GM10248 (cell line): ENCODE data around the gene AUTS2.

ENCODE experiments used
- CTCF ChIA-PET: fragments of 300-600 bp; sonication (Branson Sonifier 250); formaldehyde crosslinking; extraction: SDS; loops from one replicate; lab custom pipeline; 2021; ENCODE audit warnings: antibody characterized with exemption; lab: Yijun Ruan, JAX
- POLR2A ChIA-PET: fragments of 350-650 bp; sonication (Branson Sonifier 250); formaldehyde crosslinking; extraction: SDS; loops from one replicate; lab custom pipeline; 2020; ENCODE audit warnings: antibody characterized with exemption; lab: Yijun Ruan, JAX
- DNase-seq: peaks from one replicate; pipeline ENCODE4 v3.0.0; 2012; ENCODE audit errors: extremely low spot score
- CTCF ChIP-seq: IDR thresholded peaks from 2 replicates; pipeline ENCODE4 v1.5.1; 2012; ENCODE audit warnings: mild to moderate bottlenecking, low read depth; ENCODE audit errors: extremely low read depth, missing control alignments, control extremely low read depth

The AUTS2 gene

GRCh38 chr7:70135656-70136055, 537.4 kb downstream of the AUTS2 start:
- no peak for DNase-seq
- ChIA-PET POLR2A (no interaction called here), CTCF (no interaction called here)
- no peak for TF ChIP-seq CTCF

GRCh38 chr7:70137126-70137525, 538.9 kb downstream of the AUTS2 start:
- no peak for TF ChIP-seq CTCF
- POLR2A ChIA-PET: no interaction called here
- DNase-seq: no peak
- CTCF ChIA-PET: interaction anchor here (1.0 to 1.6 kb wide), 4 partner anchors 10 to 562 kb away, joined by 3 to 6 read pairs (median 3); no protein-coding TSS in a partner anchor

GRCh38 chr7:70142247-70142932, 544.1 kb downstream of the AUTS2 start:
- no peak for TF ChIP-seq CTCF
- ChIA-PET CTCF (interaction anchor here (2.2 kb wide), 1 partner anchor 19 kb away, joined by 6 read pairs; no protein-coding TSS in a partner anchor), POLR2A (no interaction called here)
- no peak for DNase-seq

- no peak for TF ChIP-seq CTCF
- ChIA-PET CTCF (interaction anchor here (0.9 to 2.2 kb wide), 3 partner anchors 18 to 259 kb away, joined by 3 to 6 read pairs (median 3); no protein-coding TSS in a partner anchor), POLR2A (no interaction called here)
- DNase-seq: no peak
Measured at GRCh38 chr7:70143075-70144044, 545.1 kb downstream of the AUTS2 start.

GRCh38 chr7:70148997-70149396, 550.7 kb downstream of the AUTS2 start:
- ChIA-PET CTCF (interaction anchor here (1.3 kb wide), 1 partner anchor 12 kb away, joined by 7 read pairs; no protein-coding TSS in a partner anchor), POLR2A (no interaction called here)
- TF ChIP-seq CTCF: no peak
- DNase-seq: no peak

- ChIA-PET POLR2A (no interaction called here), CTCF (no interaction called here)
- no peak for TF ChIP-seq CTCF
- DNase-seq: no peak
Measured at GRCh38 chr7:70152313-70152712, 554.0 kb downstream of the AUTS2 start.
